HepG2 (cell line): Measurements from ENCODE around the gene MDP1. TPM values are rescaled to one million over a fixed set of nuclear protein-coding genes. Genes with fewer than 3 reads are reported as not detected.
A peak's percentile ranks its signal among the peaks of the same experiment; 100 is the strongest.

Experiments
- AGO1 ChIP-seq: fragments of 200-400 bp; formaldehyde crosslinking; IDR thresholded peaks from 2 replicates; pipeline ENCODE4 v1.6.1; 2017; ENCODE audit warnings: mild to moderate bottlenecking, low read depth, low read length, moderate library complexity; ENCODE audit not compliant: poor library complexity, severe bottlenecking
- ARID5B ChIP-seq: IDR thresholded peaks from 2 replicates; pipeline ENCODE4 v1.4.0; 2020; ENCODE audit warnings: mild to moderate bottlenecking, missing genetic modification reagents
- DPF2 ChIP-seq: sonication (generic); formaldehyde crosslinking; IDR thresholded peaks from 2 replicates; pipeline ENCODE4 v1.4.0; 2020; ENCODE audit warnings: mild to moderate bottlenecking, low read depth, missing genetic modification reagents, borderline replicate concordance
- ETV6 ChIP-seq: sonication (generic); formaldehyde crosslinking; conservative IDR thresholded peaks from 2 replicates; pipeline ENCODE4 v1.4.0; 2020; ENCODE audit warnings: missing genetic modification reagents
- JUNB ChIP-seq: sonication (generic); formaldehyde crosslinking; IDR thresholded peaks from 2 replicates; pipeline ENCODE4 v1.8.0; 2022; ENCODE audit warnings: missing genetic modification reagents, mild to moderate bottlenecking, borderline replicate concordance
- LCORL ChIP-seq, 2 experiments: fragments of 450-650 bp in 1 of 2; sonication (generic) in 1 of 2; formaldehyde crosslinking in 1 of 2; IDR thresholded peaks; 2 replicates each; pipeline versions ENCODE4 v1.5.0 to v1.6.1; 2017 to 2020; ENCODE audit warnings: antibody characterized with exemption in 1 of 2, missing genetic modification reagents in 1 of 2
- MLLT10 ChIP-seq: sonication (generic); formaldehyde crosslinking; IDR thresholded peaks from 2 replicates; pipeline ENCODE4 v1.4.0; 2020; ENCODE audit warnings: missing genetic modification reagents
- MXD1 ChIP-seq: sonication (generic); formaldehyde crosslinking; IDR thresholded peaks from 2 replicates; pipeline ENCODE4 v1.4.0; 2020; ENCODE audit warnings: mild to moderate bottlenecking, missing genetic modification reagents
- NCOA2 ChIP-seq: sonication (generic); formaldehyde crosslinking; IDR thresholded peaks from 2 replicates; pipeline ENCODE4 v1.8.0; 2022; ENCODE audit warnings: inconsistent platforms
- RNF2 ChIP-seq: fragments of 450-650 bp; conservative IDR thresholded peaks from 2 replicates; pipeline ENCODE4 v1.6.1; 2016; ENCODE audit warnings: low read depth
- SMYD3 ChIP-seq: sonication (generic); formaldehyde crosslinking; IDR thresholded peaks from 2 replicates; pipeline ENCODE4 v1.8.1; 2023; ENCODE audit warnings: mild to moderate bottlenecking, missing genetic modification reagents
- ZKSCAN1 ChIP-seq: fragments of 150-350 bp; IDR thresholded peaks from 2 replicates; pipeline ENCODE4 v1.6.1; 2014; ENCODE audit warnings: low read length
- ZNF136 ChIP-seq: sonication (generic); formaldehyde crosslinking; IDR thresholded peaks from 2 replicates; pipeline ENCODE4 v1.8.1; 2022; ENCODE audit warnings: low read depth, mild to moderate bottlenecking, moderate library complexity, missing genetic modification reagents
- ZNF3 ChIP-seq: IDR thresholded peaks from 2 replicates; pipeline ENCODE4 v1.7.0; 2017; ENCODE audit warnings: inconsistent platforms
- ZNF564 ChIP-seq: sonication (generic); formaldehyde crosslinking; IDR thresholded peaks from 2 replicates; pipeline ENCODE4 v1.8.1; 2023; ENCODE audit warnings: mild to moderate bottlenecking, missing genetic modification reagents
- ZNF615 ChIP-seq: sonication (generic); formaldehyde crosslinking; IDR thresholded peaks from 2 replicates; pipeline ENCODE4 v1.5.0; 2020; ENCODE audit warnings: mild to moderate bottlenecking, missing genetic modification reagents, borderline replicate concordance
- ZNF777 ChIP-seq: sonication (generic); formaldehyde crosslinking; IDR thresholded peaks from 2 replicates; pipeline ENCODE4 v1.4.0; 2020; ENCODE audit warnings: missing genetic modification reagents
- ZXDC ChIP-seq: sonication (generic); formaldehyde crosslinking; IDR thresholded peaks from 2 replicates; pipeline ENCODE4 v1.5.0; 2020; ENCODE audit warnings: mild to moderate bottlenecking, missing genetic modification reagents
- polyA plus RNA-seq, 8 experiments: library from polyadenylated mRNA; depleted of rRNA in 3 of 8; stranded (reverse) in 7 of 8; unstranded in 1 of 8; fragments of >200 nt; fragmentation: Illumina TruSeq in 4 of 8; extraction: Trizol in 4 of 8; gene quantifications; 2 replicates each; pipeline versions ENCODE4 v1.2.1 to v1.2.3, GENCODE V29; 2011 to 2016; ENCODE audit warnings: low read depth in 4 of 8, missing spikeins in 1 of 8, mixed read lengths in 1 of 8; ENCODE audit not compliant: insufficient read depth in 1 of 8
- total RNA-seq, 5 experiments: library from RNA; depleted of rRNA; stranded (reverse); fragments of >200 nt; fragmentation: Illumina TruSeq; extraction: Trizol; gene quantifications; 2 replicates each; pipeline ENCODE4 v1.2.3, GENCODE V29; 2016; ENCODE audit warnings: low read depth in 1 of 5
- TF ChIP-seq, protein P1 (sequence below): sonication (generic); formaldehyde crosslinking; IDR thresholded peaks from 2 replicates; pipeline ENCODE4 v1.4.0; 2020; ENCODE audit warnings: missing genetic modification reagents, borderline replicate concordance

MDP1 gene
- total and polyA plus RNA-seq, 2 of the 13 experiments (the other 11 are each of a cell fraction or from before 2014, with no cell fraction given), result 44.1 to 48.7 TPM

GRCh38 chr14:24196071-24197055 is 19.5 kb downstream of the MDP1 start (continued):
- TF ChIP-seq ARID5B (CRISPR knock-in tag) (no peak), JUNB (CRISPR knock-in tag) (no peak), ZNF136 (CRISPR knock-in tag) (no peak), LCORL (IDR thresholded peaks at IDR 0.05) (no peak), LCORL (CRISPR knock-in tag; IDR thresholded peaks at IDR 0.05) (no peak; the same call in 1 of the 2 replicates), SMYD3 (no peak), ETV6 (CRISPR knock-in tag) (no peak), MLLT10 (no peak), ZXDC (CRISPR knock-in tag) (no peak), ZNF615 (CRISPR knock-in tag) (no peak), ZNF777 (CRISPR knock-in tag) (no peak; the same call in 1 of the 2 replicates), AGO1 (no peak), ZKSCAN1 (no peak), ZNF3 (CRISPR knock-in tag) (no peak), ZNF564 (CRISPR knock-in tag) (no peak), RNF2 (no peak), NCOA2 (CRISPR knock-in tag) (no peak), DPF2 (CRISPR knock-in tag) (no peak; the same call in 1 of the 2 replicates), MXD1 (no peak)
- TF ChIP-seq, protein P1, sequence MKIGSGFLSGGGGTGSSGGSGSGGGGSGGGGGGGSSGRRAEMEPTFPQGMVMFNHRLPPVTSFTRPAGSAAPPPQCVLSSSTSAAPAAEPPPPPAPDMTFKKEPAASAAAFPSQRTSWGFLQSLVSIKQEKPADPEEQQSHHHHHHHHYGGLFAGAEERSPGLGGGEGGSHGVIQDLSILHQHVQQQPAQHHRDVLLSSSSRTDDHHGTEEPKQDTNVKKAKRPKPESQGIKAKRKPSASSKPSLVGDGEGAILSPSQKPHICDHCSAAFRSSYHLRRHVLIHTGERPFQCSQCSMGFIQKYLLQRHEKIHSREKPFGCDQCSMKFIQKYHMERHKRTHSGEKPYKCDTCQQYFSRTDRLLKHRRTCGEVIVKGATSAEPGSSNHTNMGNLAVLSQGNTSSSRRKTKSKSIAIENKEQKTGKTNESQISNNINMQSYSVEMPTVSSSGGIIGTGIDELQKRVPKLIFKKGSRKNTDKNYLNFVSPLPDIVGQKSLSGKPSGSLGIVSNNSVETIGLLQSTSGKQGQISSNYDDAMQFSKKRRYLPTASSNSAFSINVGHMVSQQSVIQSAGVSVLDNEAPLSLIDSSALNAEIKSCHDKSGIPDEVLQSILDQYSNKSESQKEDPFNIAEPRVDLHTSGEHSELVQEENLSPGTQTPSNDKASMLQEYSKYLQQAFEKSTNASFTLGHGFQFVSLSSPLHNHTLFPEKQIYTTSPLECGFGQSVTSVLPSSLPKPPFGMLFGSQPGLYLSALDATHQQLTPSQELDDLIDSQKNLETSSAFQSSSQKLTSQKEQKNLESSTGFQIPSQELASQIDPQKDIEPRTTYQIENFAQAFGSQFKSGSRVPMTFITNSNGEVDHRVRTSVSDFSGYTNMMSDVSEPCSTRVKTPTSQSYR (CRISPR knock-in tag), result peak; percentile 4; the same call in 1 of the 2 replicates
